ENCODE measurements around the gene NDUFS7. TPM values are rescaled to one million over a fixed set of nuclear protein-coding genes. Genes with fewer than 3 reads are reported as not detected.

The NDUFS7 gene
- 13.5 TPM for polyA plus RNA-seq (2012; ENCODE audit: missing spikeins)

- peak; percentile 97 for FAIRE-seq
- peak; percentile 77 for DNase-seq (ENCODE audit: insufficient read length)
- TF ChIP-seq POLR2A (IDR thresholded peaks at IDR 0.05; ENCODE audit: low read depth, low read length) (peak; percentile 76; the same call in 1 of the 2 replicates), TAF1 (IDR thresholded peaks at IDR 0.05; ENCODE audit: borderline replicate concordance, low read depth, low read length) (peak; percentile 89), POLR2AphosphoS5 (IDR thresholded peaks at IDR 0.05; ENCODE audit: low read depth, low read length) (0 out of 2 replicates have a peak, but pooled peaks have one; percentile 65)
These were observed at the start of gene NDUFS7 for GRCh38 chr19:1383312-1384084. Gene NDUFS7 (plus strand): TSS chr19:1383907. CDS start chr19:1383927, 20 bp downstream.

DNA sequence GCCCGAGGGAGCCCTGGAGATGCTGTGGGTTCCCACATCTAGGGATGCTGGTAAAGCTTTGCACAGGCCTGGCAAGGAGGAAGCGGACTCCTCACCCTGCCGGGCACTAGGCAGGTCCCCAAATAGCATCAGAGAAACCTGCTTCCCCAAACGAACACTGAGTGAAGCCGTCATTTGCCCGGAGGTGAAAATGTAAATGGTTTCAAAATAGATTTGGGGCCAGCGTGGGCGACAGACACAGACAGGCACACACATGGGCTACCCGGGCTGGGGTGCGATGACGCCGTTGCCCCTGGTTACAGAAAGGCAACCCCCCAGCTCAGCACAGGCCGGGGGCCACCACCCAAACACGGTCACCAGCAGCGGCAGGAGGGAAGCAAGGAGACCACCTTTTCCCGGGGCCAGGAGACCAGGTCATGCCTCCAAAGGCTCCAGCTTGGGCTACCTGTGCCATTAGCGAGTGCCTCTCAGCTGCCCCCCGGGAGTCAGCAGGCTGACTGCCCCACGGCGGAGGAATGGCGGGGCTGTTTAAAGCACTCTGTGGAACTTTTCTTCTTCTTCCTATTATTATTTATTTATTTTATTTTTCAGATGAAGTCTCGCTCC, 47.5 kb upstream of the NDUFS7 start:
- DNase-seq (ENCODE audit: insufficient read length) (peak; percentile 56), FAIRE-seq (peak; percentile 68)
- no peak for TF ChIP-seq TAF1 (IDR thresholded peaks at IDR 0.05; ENCODE audit: borderline replicate concordance, low read depth, low read length)
- TF ChIP-seq POLR2AphosphoS5 (IDR thresholded peaks at IDR 0.05; ENCODE audit: low read depth, low read length) = no peak
- no peak for TF ChIP-seq POLR2A (IDR thresholded peaks at IDR 0.05; ENCODE audit: low read depth, low read length)

DNA sequence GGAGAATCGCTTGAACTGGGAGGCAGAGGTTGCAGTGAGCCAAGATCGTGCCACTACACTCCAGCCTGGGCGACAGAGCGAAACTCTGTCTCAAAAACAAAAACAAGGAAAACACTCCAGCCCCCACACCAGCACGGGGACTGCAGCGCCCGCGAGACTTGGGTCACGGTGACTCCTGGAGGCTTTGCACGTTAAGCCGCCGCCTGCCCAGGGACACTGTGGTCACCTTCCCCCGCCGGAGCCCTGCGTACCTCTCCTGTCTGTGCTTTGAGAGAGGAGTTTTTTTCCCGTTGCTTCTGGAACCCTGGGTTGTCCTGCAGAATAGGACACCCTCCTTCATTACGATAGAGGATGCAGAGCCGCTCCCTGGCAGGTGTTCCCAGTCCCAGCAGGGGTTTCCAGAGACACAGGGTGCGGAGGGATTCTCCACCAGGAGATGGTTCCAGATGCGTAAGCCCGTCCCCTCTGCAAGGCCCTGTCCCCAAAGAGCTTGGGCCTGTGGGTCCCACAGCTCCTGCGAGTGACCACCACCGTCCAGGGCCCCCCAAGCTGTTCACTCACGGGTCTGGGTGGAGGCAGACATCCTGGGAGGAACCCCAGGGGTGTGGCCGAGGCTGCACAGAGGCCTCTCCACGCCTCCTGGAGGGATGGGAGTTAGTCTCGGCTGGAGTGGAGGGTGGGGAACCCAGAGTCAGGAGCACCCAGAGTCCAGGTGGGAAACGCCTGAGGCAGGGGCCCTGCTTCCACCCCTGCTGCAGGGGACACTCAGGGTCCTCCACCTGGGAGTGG, 42.8 kb upstream of the NDUFS7 start:
- DNase-seq (ENCODE audit: insufficient read length) (no peak), FAIRE-seq (no peak)
- no peak for TF ChIP-seq POLR2AphosphoS5 (IDR thresholded peaks at IDR 0.05; ENCODE audit: low read depth, low read length)

DNA sequence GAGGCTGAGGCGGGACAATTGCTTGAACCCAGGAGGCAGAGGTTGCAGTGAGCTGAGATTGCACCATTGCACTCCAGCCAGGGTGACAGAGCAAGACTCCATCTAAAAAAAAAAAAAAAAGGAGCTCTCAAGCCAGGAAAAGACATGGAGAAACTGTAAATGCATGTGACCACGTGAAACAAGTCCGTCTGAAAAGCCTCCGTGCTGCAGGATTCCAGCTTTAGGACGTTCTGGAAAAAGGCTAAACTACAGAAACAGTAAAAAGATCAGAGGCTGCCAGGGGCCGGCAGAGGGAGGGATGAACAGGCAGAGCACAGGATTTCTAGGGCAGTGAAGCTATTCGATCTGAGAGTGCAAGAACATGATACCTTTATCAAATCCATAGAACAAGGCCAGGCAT, 40.7 kb upstream of the NDUFS7 start:
- TF ChIP-seq TAF1 (IDR thresholded peaks at IDR 0.05; ENCODE audit: borderline replicate concordance, low read depth, low read length) (no peak), POLR2A (IDR thresholded peaks at IDR 0.05; ENCODE audit: low read depth, low read length) (no peak), POLR2AphosphoS5 (IDR thresholded peaks at IDR 0.05; ENCODE audit: low read depth, low read length) (no peak)
- DNase-seq (ENCODE audit: insufficient read length) = no peak
- no peak for FAIRE-seq

DNA sequence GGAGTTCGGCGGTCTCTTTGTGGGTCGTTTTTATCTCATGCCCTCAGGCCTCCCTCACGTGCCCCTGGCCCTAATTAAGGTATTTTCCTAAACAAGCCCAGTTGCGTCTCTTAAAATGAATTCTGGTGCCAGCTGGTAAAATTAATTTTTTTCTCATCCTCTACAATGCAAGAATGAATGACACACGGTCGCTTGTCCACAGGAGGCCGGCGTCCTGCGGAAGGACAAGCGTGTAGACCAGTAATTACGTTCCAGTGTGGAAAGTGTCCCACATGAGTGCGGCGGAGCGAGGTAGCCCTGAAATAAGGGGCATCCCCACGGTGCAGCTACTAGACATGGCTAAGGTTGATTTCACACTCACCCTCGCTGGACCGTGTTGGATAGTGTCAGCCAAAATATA, 34.5 kb upstream of the NDUFS7 start:
- no peak for FAIRE-seq
- no peak for DNase-seq (ENCODE audit: insufficient read length)
- TF ChIP-seq TAF1 (IDR thresholded peaks at IDR 0.05; ENCODE audit: borderline replicate concordance, low read depth, low read length) (no peak), POLR2A (IDR thresholded peaks at IDR 0.05; ENCODE audit: low read depth, low read length) (no peak), POLR2AphosphoS5 (IDR thresholded peaks at IDR 0.05; ENCODE audit: low read depth, low read length) (no peak)

DNA sequence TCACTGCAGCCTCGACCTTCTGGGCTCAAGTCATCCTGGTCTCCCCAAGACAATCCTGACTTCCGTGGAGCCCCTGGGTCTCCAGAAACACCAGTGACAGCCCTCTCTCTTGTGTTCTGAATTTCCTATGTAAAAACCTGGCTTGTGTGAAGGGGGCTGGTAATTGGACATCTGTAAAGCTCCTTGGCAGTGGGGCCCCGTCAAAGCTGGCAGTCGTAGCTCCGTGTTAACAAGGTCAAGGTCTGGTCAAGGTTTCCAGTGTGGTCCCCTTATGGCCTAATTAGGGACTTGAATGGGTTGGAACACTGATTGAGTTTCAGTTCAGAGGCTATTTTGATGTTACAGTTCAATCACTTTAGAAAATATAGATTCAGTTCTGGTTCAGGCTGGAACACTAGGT, 32.8 kb upstream of the NDUFS7 start:
- no peak for TF ChIP-seq TAF1 (IDR thresholded peaks at IDR 0.05; ENCODE audit: borderline replicate concordance, low read depth, low read length)
- no peak for TF ChIP-seq POLR2AphosphoS5 (IDR thresholded peaks at IDR 0.05; ENCODE audit: low read depth, low read length)
- TF ChIP-seq POLR2A (IDR thresholded peaks at IDR 0.05; ENCODE audit: low read depth, low read length) = no peak
- DNase-seq (ENCODE audit: insufficient read length) (no peak), FAIRE-seq (no peak)

GRCh38 chr19:1351381-1351851, 32.3 kb upstream of the NDUFS7 start:
- FAIRE-seq (no peak), DNase-seq (ENCODE audit: insufficient read length) (no peak)
- no peak for TF ChIP-seq POLR2A (IDR thresholded peaks at IDR 0.05; ENCODE audit: low read depth, low read length)
- no peak for TF ChIP-seq POLR2AphosphoS5 (IDR thresholded peaks at IDR 0.05; ENCODE audit: low read depth, low read length)
- no peak for TF ChIP-seq TAF1 (IDR thresholded peaks at IDR 0.05; ENCODE audit: borderline replicate concordance, low read depth, low read length)

- FAIRE-seq = no peak
These were observed 30.6 kb upstream of the NDUFS7 start for GRCh38 chr19:1353144-1353543.

DNA sequence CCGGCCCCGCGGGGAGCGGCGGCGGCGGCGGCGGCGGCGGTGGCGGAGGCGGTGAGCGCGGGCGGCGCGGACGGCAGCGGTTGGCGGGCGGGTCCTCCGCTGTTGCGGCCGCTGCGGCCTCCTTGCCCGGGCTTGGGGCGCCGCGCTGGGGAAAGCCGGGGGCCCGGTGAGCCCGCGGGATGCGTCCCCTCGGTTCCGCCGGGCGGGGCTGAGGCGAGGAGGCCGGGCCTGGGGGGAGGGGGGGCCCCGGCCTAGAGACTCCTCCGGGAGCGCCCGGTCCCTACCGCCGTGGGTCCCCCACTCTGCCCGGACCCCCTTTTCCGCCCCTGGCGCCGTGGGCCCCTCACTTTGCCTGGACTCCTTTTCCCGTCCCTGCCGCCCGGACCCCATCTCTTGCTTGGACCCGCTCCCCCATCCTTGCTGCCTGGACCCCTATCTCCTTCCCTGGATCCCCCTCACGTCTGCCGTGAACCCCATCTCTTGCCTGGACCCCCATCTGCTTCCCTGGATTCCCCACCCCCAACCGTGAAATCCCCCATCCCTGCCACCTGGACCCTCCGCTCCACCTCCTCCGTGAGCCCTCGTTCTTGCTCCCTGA, 28.6 kb upstream of the NDUFS7 start:
- FAIRE-seq (peak; percentile 33), DNase-seq (ENCODE audit: insufficient read length) (peak; percentile 82)
- TF ChIP-seq POLR2AphosphoS5 (IDR thresholded peaks at IDR 0.05; ENCODE audit: low read depth, low read length) = no peak

More at GRCh38 chr19:1353144-1353543, 30.6 kb upstream of the NDUFS7 start:
- no peak for DNase-seq (ENCODE audit: insufficient read length)
- TF ChIP-seq TAF1 (IDR thresholded peaks at IDR 0.05; ENCODE audit: borderline replicate concordance, low read depth, low read length) (no peak), POLR2AphosphoS5 (IDR thresholded peaks at IDR 0.05; ENCODE audit: low read depth, low read length) (no peak), POLR2A (IDR thresholded peaks at IDR 0.05; ENCODE audit: low read depth, low read length) (no peak)

GRCh38 chr19:1355568-1356507, 27.9 kb upstream of the NDUFS7 start:
- DNase-seq (ENCODE audit: insufficient read length) (no peak), FAIRE-seq (peak; percentile 70)
- TF ChIP-seq POLR2A (IDR thresholded peaks at IDR 0.05; ENCODE audit: low read depth, low read length) (no peak), POLR2AphosphoS5 (IDR thresholded peaks at IDR 0.05; ENCODE audit: low read depth, low read length) (no peak), TAF1 (IDR thresholded peaks at IDR 0.05; ENCODE audit: borderline replicate concordance, low read depth, low read length) (no peak)
